Measurements from ENCODE around the gene ERICH4.
"Not testable (repeated sequence)": the region's sequence is repeated elsewhere in the genome, so short reads cannot be mapped to it uniquely, and the experiment has no call there.

The ERICH4 gene, protein sequence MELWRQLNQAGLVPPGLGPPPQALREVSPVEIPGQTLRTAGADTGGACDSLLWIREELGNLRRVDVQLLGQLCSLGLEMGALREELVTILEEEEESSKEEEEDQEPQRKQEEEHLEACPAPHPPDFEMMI

DNA sequence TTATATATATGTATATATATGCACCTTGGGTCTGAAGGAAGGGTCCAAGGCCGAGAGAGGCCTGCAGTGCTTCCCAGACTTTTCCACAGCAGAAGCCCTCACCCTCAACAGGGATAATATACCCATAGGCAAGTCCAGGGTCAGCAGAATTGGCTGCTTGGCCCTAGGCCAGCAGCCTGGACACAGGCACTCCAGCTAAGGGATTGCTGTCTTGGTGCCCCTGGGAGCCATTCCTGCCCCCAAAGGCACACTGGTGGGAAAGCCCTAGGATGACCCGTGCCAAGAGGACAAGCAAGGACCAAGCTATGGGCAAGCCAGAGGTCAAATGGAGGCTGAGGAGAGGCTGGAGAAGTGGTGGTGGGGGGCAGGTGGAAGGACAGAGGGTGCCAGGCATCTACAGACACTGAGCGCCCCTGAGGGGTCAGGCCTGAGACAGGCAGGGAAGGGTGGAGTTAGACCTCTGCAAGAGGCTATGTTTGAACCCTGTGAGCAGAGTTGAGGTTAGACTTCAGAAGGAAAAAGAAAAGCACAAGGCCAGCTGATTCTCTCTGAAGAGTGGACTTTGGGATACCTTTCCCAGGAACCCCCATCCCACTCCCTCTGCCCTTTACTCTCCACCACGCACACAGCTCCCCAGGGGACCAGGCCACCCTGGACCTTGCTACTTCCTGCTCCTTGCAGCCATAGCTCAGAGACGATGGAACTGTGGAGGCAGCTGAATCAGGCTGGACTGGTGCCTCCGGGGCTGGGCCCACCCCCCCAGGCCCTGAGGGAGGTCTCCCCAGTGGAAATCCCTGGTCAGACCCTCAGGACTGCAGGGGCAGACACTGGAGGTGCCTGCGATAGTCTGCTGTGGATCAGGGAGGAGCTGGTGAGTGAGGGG, at the start of gene ERICH4:
Gene ERICH4, plus strand, starts transcription at position 684 of the 883 bp plus-strand sequence. Its CDS starts 14 bp downstream, at position 698.
- DNase-seq (ENCODE audit: low spot score) = no peak

DNA sequence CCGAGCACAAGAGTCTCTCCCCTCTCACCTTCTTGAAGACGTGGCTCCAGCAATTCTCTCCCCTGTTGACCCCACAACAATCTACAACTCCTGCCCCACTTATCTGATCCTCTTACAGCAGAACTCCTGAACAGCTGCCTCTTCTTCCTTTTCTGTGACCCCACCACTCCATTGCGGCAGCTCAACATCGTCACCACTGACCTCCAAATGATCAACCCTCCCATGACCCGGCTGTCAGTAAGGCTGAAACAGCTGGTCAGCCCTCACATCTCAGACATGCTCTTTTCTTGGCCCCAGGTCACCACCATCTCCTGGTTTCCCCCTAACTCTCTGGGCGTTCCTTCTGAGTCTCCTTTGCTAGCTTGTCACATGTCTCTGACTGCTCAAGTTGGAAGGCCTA, 47.6 kb upstream of the ERICH4 start:
- no peak for DNase-seq (ENCODE audit: low spot score)

DNA sequence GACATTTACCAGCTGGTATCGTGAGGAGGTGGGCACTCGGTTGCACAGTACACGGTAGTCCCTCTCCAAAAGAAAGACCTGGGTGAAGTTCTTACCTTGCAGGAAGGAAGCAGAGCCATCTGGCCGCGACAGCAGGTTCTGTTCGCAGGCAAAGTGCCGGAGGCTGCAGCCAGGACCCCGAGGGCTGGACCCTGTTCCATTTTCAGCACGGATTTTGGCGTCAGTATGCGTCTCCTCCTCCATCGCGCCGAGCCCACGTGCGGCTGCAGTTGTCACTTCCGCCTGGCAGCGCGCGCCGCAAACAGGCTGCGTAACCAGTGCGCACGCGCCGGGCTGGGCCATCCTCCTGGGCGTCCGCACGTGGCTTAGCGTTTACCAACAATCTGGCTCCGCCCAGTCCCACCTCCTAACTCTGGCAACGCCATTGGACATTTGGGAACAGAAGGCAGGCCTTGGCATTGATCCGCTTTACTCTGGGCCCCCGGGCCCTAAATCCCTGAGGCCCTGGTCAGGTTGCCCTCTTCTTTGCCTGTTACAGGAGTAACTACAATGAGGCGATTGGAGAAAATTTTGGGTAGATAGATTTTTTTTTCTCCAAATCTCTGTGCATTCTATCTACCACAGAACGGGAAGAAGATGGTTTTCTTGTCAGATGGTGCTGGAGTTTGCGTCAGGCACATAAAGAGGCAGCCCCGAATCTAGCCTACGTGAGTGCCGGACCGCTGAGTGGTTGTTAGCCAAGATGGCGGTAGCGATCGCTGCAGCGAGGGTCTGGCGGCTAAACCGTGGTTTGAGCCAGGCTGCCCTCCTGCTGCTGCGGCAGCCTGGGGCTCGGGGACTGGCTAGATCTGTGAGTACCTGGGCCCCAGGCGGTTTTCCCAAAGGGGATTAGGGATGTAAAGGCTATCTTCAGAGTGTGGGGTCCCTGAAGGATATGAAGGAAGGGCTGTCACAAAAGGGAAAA, 45.6 kb upstream of the ERICH4 start, which contains the start of the genes BCKDHA and EXOSC5:
Gene BCKDHA, plus strand, starts transcription at position 733 of the 964 bp plus-strand sequence. Its CDS starts 10 bp downstream, at position 743.
Gene EXOSC5, minus strand, starts transcription at position 274 of the 964 bp plus-strand sequence. Its CDS starts 31 bp downstream, at position 243.
- DNase-seq (ENCODE audit: low spot score) = peak; percentile 99

DNA sequence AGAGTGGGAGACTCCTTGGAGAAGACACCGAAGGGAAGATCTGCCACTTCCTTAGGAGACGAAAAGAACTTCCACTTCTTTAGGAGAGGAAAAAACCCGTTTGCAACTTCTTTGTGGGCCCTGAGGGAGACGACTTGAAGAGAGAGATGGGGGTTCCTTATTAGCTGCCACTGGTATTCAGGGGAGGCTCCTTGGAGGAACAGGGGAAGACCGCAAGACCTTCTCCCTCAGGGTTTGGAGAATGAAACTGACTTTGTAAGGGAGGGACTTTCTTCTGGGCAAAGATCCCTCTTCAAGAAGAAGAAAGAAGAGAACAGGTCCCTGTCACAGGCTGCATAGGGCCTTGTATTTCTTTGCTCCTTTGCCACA, 44.9 kb upstream of the ERICH4 start:
- DNase-seq (ENCODE audit: low spot score) = no peak

DNA sequence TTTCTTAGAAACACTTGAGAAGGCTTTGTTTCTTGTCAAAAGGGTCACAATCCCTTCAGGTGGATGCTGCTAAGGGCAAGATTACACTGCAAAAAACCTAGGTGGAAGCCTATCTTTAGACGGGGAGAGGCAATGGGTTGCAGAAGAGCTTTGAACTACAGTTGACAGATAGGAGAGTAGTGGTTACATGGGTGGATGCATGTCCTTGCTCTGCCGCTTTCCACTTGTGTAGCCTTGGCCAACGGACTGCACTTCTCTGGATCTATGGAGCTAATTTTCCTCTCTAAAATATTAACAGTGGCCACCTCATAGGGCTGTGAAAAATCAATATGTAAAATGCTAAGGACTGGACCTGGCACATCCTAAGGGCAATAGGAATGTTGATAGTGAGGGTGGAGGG, 44.4 kb upstream of the ERICH4 start:
- DNase-seq (ENCODE audit: low spot score) = no peak

DNA sequence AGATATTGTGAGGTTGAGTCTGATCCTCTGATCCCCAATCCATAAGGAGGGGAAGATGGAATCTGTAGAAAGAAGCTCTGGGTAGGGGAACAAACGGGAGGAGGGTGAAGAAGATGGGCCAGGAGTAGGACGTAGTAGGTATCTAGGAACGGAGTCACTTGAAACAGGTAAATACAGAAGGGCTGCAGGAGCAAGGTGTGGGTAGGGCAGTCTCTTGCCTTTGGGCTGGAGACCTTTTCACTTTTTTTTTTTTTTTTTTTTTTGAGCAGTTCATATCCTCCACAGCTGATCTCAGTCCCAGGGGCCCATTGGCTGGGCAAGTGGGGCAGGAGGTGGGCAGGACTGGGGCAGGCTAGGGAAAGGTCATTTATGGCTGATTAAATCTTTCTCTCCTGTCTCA, 43.9 kb upstream of the ERICH4 start:
- DNase-seq (ENCODE audit: low spot score) = no peak

DNA sequence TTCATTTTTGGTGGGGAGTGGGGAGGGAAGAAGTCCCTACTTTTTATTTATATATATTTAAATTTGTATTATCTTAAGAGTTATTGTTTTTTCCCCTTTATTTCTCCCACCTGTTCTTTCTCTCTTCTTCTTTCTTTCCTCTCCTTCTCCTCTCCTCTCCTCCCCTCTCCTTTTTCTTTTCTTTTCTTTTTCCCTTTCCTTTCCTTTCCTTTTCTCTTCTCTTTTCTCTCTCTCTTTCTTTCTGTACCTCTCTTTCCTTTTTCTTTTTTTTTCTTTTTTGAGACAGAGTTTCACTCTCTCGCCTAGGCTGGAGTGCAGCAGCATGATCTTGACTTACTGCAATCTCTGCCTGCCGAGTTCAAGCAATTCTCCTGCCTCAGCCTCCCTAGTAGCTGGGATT, 43.4 kb upstream of the ERICH4 start:
- DNase-seq (ENCODE audit: low spot score) = no peak

DNA sequence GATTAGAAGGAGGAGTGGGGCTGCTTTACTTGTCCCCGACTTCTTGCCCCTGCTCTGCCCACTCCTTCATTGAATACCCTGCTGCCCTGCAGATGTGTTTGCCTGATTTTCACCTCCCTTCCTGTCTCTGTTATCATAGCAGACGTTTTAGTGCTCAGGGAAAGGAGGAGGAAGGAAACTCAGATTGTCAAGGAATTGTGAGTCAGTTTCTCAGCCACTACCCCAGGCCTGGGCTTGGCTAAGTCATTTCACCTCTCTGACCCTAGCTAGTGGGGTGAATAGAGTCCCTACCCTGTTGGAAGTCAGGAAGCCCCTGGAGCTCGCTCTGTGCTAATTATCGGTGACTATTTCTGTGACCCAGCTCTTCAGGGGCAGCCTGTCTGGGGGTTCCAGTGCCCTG, 41.5 kb upstream of the ERICH4 start:
- DNase-seq (ENCODE audit: low spot score) = peak; percentile 82

DNA sequence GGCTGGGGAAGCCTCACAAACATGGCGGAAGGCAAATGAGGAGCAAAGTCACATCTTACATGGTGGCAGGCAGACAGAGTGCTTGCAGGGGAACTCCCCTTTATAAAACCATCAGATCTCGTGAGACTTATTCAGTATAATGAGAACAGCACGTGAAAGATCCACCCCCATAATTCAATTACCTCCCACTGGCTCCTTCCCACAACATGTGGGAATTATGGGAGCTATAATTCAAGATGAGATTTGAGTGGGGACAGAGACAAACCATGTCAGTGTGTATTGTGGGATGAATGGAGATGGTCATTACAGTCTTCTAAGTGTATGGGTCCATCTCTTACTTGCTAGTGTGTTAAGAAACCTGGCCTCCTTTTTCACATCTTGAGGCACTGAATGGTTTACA, 40.9 kb upstream of the ERICH4 start:
- no peak for DNase-seq (ENCODE audit: low spot score)

DNA sequence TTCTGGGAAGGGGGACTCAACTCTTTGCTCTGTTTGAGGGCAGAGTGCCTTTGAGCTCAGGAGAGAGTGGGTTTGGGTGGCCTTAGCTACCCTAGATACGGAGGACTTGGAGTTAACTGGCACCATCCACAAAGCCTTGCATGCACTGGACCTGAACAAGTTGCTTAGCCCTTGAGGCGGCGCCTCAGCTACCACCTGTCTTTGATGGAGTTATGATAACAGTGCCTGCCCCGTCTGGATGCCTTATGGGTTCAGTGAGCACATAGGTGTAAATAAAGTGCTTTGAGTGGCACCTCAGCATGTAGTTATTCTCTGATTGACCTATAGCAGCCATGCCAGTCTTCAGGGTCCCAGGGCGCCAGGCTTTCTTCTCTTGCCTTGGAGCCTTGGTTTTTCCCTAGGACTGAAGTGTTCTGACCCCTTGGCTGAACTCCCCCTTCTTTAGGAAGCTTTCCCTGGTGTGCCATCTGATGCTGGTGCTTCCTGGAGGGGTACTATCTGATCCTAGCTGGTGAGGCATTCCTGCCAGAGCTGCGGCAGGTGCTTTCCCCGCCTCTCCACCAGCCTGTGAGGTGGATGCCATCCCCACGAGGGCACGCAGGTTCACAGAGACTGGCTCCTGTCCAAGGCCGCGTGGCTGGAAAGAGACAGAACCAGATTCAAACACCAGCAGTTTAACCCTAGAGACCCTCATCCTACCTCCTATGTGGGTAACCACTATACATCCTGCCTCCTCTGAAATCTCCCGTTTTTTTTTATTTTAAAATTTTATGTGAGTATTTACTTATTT, 39.6 kb upstream of the ERICH4 start:
- no peak for DNase-seq (ENCODE audit: low spot score)

DNA sequence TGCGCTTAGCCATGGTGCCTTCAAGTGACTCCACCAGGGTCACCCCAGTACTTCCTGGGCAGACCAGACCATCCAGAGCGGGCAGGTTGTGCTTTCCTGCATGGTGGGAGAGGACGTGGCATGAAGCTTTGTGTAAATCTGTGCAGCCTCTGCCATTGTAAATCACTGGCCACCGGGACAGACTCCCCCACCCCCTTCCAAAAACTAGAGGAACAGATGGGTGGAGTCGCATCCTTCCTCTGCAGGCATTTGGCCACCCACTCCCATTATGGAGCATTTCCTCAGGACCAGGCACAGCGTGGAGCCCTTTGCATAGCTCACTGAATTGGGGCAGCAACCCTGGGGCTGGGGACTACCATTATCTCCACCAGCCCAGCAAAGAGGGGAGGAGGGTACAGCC, 37.2 kb upstream of the ERICH4 start:
- DNase-seq (ENCODE audit: low spot score) = no peak

DNA sequence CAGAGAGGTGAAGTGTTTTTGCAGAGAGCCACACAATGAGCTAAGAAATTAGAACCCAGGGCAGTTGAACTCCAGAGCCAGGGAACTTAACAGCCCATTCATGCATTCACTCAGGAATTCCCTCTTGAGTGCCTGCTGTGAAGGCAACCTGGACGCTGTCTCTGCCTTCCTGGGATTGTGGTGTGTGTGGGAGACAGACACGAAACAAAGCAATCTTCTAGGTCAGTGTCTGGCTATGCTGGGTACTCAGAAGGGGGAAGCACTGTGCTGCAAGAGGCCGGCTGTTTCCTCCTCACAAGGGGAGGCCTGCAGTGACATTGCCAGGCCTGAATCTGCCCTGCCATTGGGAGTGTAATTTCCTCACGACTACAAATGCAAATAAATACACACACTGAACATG, 35.7 kb upstream of the ERICH4 start:
- peak; percentile 73 for DNase-seq (ENCODE audit: low spot score)

DNA sequence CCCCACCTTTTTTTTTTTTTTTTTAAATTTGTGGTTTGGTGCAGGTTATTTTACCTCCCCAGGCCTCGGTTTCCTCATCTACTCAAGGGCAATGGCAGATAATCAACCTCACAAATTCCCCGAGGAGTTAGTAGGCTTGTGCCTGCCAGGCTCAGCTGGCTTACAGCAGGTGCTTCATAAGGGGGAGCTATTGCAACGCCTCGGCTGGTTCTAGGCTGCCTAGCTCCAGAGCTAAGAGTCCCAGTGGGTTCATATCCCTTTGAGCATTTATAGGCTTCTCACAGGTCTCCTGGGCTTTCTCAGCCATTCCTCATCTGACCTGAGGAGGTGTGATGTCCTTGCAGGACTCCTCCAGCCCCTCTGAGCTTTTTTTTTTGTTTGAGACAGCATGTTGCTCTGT, 34.7 kb upstream of the ERICH4 start:
- no peak for DNase-seq (ENCODE audit: low spot score)

DNA sequence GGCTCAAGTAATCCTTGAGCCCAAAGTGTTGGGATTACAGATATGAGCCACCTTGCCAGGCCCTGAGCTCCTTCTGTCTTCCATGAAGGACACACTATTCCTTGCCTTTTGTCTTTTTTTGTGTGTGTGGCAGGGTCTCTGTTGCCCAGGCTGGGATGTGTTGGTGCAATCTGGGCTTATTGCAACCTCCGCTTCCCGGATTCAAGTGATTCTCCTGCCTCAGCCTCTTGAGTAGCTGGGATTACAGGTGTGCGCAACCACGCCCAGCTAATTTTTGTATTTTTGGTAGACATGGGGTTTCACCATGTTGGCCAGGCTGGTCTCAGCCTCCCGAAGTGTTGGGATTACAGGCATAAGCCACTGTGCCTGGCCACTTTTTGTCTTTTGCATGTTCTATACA, 34.1 kb upstream of the ERICH4 start:
- DNase-seq (ENCODE audit: low spot score) = not testable (repeated sequence)

DNA sequence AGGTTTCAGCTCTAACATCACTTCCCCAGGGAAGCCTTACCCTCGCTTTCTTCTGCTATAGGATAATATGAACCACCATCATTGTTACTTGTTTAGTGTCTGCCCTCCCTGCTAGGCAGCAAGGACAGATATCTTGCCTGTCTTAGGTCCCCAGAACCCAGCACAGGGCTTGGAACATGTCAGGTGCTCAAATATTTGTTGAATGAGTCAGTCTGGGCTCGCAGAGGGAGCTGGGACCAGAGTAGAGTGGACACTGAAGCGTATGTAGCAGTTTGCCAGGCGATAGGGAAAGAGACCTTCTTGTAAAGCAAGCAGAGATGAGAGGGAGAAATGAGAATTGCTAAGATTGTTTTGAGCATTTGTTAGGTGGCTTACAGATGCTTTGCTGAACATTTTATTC, 33.7 kb upstream of the ERICH4 start:
- no peak for DNase-seq (ENCODE audit: low spot score)

DNA sequence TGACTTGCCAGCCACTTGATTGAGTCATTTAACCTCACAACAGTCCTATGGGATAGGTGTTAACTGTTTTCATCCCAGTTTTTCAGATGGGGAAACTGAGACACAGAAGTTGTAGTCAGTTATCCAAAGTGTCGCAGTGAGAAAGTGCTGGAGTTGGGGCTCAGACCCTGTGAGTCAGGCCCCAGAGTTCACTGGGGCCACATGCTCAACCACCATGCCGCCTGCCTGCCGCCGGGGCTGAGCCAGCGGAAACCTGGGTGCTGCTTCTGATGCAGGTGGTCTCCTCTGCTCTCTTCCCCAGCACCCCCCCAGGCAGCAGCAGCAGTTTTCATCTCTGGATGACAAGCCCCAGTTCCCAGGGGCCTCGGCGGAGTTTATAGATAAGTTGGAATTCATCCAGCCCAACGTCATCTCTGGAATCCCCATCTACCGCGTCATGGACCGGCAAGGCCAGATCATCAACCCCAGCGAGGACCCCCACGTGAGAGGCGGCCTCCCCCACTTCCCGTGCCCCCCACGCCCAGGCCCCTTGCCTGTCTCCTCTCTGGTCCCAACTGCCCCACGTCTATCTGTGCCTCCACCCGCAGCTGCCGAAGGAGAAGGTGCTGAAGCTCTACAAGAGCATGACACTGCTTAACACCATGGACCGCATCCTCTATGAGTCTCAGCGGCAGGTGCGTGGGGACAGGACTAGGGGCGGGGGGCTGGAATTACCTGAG, 32.5 kb upstream of the ERICH4 start:
- no peak for DNase-seq (ENCODE audit: low spot score)

DNA sequence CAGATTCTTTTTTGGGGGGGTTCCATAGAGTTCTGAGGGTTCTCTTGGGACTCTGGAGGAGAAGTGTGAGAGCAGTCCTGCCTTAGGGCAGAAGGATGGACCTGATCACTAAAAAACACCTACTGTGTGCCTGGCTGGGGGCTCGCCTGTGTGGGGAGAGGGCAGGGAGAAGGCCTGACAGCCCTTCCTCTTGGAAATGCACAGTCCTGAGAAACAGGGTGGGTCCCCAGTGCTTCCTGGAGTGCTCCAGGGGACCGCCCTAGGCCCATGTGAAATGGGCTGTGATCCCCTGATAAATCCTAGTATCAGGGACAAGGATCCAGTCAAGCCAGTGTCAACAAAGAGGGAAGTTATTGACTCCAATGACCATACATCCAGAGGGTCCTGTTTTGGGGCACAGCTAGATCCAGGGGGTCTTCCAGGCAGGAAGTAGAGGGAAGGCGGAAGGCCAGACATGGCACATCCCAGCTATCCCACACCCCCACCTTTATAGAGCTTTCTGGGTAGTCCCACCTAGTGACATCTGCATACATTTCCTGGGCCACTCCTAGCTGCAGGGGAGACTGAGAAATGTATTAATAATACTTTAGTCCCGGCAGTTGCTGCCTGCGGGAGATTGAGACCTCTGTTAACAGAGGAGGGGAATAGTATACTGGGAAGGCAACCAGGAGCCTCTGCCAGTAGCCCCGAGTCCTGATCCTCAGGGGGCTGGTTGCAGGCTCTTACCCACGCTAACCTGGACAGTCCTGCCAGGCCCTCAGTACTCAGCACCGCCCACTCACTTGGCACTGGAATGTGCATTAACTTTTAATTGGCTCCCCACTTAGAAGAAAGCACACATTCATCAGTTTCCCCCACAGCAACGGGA, 31.6 kb upstream of the ERICH4 start:
- DNase-seq (ENCODE audit: low spot score) = no peak

DNA sequence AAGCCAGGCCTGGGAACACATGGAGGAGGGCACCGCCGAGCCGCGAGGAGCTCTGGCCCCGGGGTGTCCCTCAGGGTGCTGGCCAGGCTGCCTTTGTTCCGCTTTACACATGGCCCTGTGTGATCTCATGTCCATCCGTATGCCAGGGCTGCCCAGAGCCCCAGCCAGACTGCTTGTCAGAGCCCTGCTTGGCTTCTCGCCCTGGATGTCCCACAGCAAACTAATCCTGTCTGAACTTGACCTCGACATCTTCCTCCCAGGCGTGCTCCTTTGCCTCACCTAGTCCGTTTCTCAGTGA, 31.0 kb upstream of the ERICH4 start:
- DNase-seq (ENCODE audit: low spot score) = no peak

DNA sequence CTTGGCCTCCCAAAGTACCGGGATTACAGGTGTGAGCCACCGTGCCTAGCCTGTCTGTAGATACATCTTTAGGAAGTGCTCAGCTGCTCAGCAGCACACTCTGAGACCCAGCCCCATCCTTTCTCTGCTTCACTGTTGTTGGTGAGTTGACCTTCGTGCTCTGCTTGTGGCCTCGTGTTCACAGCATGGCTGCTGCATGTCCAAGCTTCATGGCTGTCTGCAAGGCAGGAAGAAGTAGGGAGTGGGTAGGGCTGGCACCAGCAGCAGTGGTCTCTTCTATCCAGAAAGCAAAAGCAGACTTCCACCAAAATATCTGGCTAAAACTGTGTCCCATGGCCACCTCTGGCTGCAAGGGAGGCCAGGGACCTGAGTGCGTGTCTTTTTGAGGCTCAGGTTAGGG, 30.0 kb upstream of the ERICH4 start:
- no peak for DNase-seq (ENCODE audit: low spot score)

DNA sequence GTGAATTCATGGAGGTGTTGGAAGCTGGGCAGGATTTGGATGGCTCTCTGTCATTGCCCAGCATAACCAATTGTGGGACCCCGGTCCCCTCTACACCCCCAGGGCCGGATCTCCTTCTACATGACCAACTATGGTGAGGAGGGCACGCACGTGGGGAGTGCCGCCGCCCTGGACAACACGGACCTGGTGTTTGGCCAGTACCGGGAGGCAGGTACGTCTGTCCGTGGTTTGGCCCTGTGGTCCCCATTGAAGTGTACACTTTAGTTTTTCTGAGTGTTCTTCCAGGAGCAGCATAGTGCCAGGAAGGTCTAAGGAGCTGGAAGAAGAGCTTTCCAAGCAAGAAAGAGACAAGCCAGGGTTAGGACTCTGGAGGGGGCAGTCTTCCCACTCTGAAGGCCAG, 29.0 kb upstream of the ERICH4 start:
- DNase-seq (ENCODE audit: low spot score) = no peak

Measured in kidney capillary endothelial cell (primary cell).